Cardiac fibroblast (primary cell): ENCODE results near the gene NVL.

Experiments used
- DNase-seq, 2 donors: peaks; one replicate each; pipeline versions ENCODE4 v3.0.0 to v3.0.0-alpha.2; 2010; ENCODE audit warnings: low read depth in 2 of 2
- H3K4me3 ChIP-seq, 2 donors: replicated peaks in 1 of 2; 1 replicate in 1 of 2; 2 replicates in 1 of 2; pipeline ENCODE4 v1.5.1; 2011; ENCODE audit warnings: low read depth in 2 of 2, low read length in 2 of 2, mild to moderate bottlenecking in 2 of 2, moderate library complexity in 1 of 2
- CTCF ChIP-seq: IDR thresholded peaks from one replicate; pipeline ENCODE4 v1.5.1; 2011; ENCODE audit warnings: low read depth, mild to moderate bottlenecking, low read length, inconsistent platforms

The NVL gene

GRCh38 chr1:224177356-224177999 lies 152.5 kb downstream of the NVL start:
- DNase-seq, result no peak
- no peak for TF ChIP-seq CTCF
- no peak overlapping the region for H3K4me3 ChIP-seq
